GM21825 (cell line): ENCODE results near the gene C16orf54.
"Not testable (repeated sequence)": the region's sequence is repeated elsewhere in the genome, so short reads cannot be mapped to it uniquely, and the experiment has no call there.

ENCODE experiments used
- ATAC-seq: cut with Tn5 transposase; IDR thresholded peaks from one replicate; pipeline ENCODE4 v1.9.1; 2021; ENCODE audit warnings: mild to moderate bottlenecking, moderate library complexity; ENCODE audit not compliant: unreplicated experiment

C16orf54 gene

GRCh38 chr16:29742683-29743275, 3.0 kb downstream of the C16orf54 start:
- no peak for ATAC-seq

- not testable (repeated sequence) for ATAC-seq
These were observed 5.2 kb downstream of the C16orf54 start for GRCh38 chr16:29740630-29741015.

GRCh38 chr16:29739927-29740629, 5.7 kb downstream of the C16orf54 start:
- ATAC-seq = not testable (repeated sequence)

- ATAC-seq = peak; percentile 64
These were observed 7.3 kb downstream of the C16orf54 start for GRCh38 chr16:29738514-29738913.

GRCh38 chr16:29737713-29738112, 8.1 kb downstream of the C16orf54 start:
- ATAC-seq = no peak

GRCh38 chr16:29736764-29737163, 9.0 kb downstream of the C16orf54 start:
- no peak for ATAC-seq

- no peak for ATAC-seq
These were observed 9.7 kb downstream of the C16orf54 start for GRCh38 chr16:29736112-29736511.

GRCh38 chr16:29734786-29735185, 11.0 kb downstream of the C16orf54 start:
- ATAC-seq = no peak

GRCh38 chr16:29731768-29732601, 13.8 kb downstream of the C16orf54 start:
- peak; percentile 57 for ATAC-seq

GRCh38 chr16:29730649-29731048, 15.1 kb downstream of the C16orf54 start:
- no peak for ATAC-seq

- no peak for ATAC-seq
These were observed 16.7 kb downstream of the C16orf54 start for GRCh38 chr16:29729116-29729521.

GRCh38 chr16:29727452-29727851, 18.3 kb downstream of the C16orf54 start:
- no peak for ATAC-seq

- ATAC-seq = no peak
These were observed 18.9 kb downstream of the C16orf54 start for GRCh38 chr16:29726845-29727377.

- not testable (repeated sequence) for ATAC-seq
These were observed 24.5 kb downstream of the C16orf54 start for GRCh38 chr16:29721167-29721879.

GRCh38 chr16:29720703-29721102, 25.1 kb downstream of the C16orf54 start:
- ATAC-seq = no peak

GRCh38 chr16:29719063-29719462, 26.7 kb downstream of the C16orf54 start:
- no peak for ATAC-seq

- ATAC-seq = no peak
These were observed 28.7 kb downstream of the C16orf54 start for GRCh38 chr16:29717113-29717512.

- ATAC-seq = no peak
These were observed 30.8 kb downstream of the C16orf54 start for GRCh38 chr16:29714972-29715371.

GRCh38 chr16:29714396-29714795, 31.4 kb downstream of the C16orf54 start:
- no peak for ATAC-seq

GRCh38 chr16:29712809-29713208, 33.0 kb downstream of the C16orf54 start:
- no peak for ATAC-seq
